Inflammatory macrophage treated with lipopolysaccharide for 1 hour (primary cell): Measurements from ENCODE around the gene ORAI1.
"Not testable (repeated sequence)": the region's sequence is repeated elsewhere in the genome, so short reads cannot be mapped to it uniquely, and the experiment has no call there.

Experiments
- DNase-seq, 2 donors: peaks; one replicate each; pipeline ENCODE4 v3.0.0-alpha.2; 2020 to 2022

ORAI1 gene

GRCh38 chr12:121649819-121650353 is 23.6 kb downstream of the ORAI1 start:
- DNase-seq: peak; percentile 60 to 65

GRCh38 chr12:121651320-121651719 is 25.0 kb downstream of the ORAI1 start:
- no peak for DNase-seq

DNA sequence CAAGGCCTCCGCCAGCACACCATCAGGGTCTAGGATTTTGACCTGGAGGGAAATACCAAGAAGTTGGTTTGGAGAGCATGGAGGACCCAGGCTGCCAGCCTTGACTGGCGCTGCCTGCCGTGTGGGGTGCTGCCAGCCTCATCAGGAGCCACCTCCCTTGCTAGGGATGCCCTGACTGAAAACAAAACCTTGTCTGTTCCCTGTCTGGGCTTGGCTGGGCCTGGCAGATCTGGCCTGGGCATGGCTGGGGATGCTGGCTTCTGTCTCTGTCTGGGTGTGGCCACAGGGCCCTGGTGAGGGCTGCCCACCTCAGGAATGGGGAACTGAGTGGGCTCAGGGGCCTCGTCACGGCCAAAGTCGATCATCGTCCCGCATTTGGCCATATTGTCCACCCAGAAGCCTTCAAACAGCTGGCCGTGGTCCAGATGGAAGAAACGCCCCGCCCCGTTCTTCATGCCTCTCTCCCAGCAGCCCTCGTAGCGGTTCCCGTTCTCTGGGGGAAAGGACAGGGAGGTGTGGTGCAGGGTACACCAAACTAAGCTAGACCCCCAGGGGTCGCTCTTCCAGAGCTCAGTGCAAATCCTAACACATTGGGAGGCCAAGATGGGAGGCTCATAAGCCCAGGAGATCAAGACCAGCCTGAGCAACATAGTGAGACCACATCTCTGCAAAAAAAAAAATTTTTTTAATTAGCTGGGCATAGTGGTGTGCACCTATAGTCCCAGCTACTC is 26.6 kb downstream of the ORAI1 start:
- DNase-seq: no peak

DNA sequence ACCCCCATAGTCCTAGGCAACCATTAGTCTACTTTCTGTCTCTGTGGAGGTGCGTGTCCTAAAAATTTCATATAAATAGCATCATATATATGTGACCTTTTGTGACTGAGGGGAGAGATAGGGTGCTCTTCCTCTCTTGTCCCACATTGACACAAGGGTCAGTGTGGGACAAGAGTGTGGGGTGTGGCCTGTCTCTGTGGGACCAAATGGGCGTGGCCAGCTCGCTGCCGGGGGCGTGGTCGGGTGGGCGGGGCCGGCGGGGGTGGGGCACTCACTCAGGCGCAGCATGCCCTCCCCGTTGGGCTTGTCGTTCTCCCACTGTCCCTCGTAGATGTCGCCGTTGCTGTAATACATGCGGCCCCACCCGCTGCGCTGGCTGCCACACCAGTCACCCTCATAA is 27.7 kb downstream of the ORAI1 start:
- DNase-seq: no peak

DNA sequence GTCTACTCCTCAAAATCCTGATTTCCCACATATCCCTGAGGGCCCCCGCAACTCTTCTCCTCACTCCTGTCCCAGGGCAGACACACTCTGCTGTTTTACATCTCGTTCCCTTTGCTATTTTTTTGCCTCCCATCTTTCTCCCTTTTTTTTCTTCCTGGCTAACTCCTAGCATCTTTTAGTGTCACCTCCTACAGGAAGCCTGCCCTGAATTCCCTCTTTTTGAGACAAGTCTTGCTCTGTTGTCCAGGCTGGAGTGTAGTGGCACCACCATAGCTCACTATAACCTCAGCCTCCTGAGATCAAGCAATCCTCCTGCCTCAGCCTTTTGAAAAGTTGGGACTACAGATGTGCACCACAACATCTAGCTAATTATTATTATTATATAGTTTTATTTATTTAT is 29.8 kb downstream of the ORAI1 start:
- DNase-seq: no peak

DNA sequence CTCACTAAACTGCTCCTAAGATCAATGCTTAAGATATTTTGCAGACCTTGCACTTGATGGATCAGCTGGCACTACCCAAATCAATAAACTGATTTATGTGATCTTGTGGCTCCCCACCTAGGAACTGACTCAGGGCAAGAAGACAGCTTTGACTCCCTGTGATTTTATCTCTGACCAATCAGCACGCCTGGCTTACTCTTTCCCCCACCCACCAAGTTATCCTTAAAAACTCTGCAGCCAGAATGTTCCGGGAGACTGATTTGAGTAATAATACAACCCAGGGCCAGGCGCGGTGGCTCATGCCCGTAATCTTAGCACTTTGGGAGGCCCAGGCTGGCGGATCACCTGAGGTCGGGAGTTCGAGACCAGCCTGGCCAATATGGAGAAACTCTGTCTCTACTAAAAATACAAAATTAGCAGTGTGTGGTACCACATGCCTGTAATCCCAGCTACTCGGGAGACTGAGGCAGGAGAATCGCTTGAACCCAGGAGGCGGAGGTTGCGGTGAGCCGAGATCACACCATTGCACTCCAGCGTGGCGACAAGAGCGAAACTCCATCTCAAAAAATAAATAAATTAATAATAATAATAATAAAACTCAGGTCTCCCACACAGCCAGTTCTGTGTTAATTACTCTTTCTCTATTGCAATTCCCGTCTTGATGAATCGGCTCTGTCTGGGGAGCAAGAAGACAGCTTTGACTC is 31.1 kb downstream of the ORAI1 start:
- DNase-seq: no peak

DNA sequence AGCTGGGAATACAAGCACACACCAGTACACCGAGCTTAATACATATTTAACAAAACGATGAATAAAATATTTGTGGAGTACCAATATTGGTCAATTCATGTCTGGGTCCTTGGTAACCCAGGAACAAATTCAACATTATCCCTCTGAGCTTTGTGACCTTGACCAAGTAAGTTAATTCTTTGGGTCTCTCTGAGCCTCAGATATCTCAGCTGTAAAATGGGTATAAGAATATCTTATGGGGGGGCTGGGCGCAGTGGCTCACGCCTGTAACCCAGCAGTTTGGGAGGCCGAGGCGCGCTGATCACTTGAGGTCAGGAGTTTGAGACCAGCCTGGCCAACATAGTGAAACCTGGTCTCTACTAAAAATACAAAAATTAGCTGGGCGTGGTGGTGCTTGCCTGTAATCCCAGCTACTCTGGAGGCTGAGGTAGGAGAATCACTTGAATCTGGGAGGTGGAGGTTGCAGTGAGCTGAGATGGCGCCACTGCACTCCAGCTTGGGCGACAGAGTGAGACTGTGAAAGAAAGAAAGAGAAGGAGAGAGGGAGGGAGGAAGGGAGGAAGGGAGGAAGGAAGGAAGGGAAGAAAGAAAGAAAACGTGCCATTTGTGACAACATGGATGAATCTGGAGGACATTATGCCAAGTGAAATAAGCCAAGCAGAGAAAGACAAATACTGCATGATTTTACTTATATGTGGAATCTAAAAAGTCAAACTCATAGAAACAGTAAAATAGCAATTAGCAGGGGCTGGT is 35.2 kb downstream of the ORAI1 start:
- DNase-seq: not testable (repeated sequence)

- DNase-seq: no peak
Measured at GRCh38 chr12:121663610-121663929, 37.2 kb downstream of the ORAI1 start.

GRCh38 chr12:121666829-121667228 is 40.5 kb downstream of the ORAI1 start:
- peak in 1 of 2 donors; percentile 26 for DNase-seq

DNA sequence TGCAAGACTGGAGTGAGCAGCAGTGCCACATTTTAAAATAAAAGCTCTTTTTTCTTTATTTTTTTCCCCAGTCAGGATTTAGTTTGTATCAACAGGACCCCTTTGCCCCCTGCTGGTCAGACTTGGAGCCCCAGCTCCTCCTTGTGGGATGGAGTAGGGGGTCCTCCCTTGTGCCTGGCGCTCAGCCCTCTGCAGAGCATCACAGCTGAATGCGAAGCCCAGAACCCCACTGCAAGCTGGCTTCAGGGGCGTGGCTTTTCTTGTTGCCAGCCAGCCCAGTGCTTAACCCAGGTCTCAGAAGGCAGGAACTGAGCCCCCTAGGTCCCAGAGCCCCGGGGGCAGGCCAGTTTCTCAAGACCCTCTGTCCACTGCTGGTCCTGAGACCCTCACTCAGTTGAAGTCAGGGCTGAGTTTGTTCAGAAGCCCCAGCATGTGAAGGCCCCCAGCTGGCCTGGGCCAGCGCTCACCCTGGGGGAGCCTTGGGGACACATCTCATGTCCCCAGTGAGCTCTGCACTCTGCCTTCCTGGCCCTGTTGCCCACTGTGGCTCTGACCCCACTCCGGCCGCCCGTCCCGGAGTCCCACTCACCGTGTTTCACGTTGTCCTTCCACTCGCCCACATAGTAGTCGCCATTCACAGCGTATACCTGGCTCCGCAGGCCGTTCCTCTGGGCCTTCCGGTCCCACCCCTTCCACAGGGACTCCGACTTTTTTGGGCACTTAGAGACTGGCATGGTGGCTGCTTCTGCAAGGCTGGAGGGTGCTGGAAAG is 42.6 kb downstream of the ORAI1 start:
- peak in 1 of 2 donors; percentile 51 for DNase-seq

DNA sequence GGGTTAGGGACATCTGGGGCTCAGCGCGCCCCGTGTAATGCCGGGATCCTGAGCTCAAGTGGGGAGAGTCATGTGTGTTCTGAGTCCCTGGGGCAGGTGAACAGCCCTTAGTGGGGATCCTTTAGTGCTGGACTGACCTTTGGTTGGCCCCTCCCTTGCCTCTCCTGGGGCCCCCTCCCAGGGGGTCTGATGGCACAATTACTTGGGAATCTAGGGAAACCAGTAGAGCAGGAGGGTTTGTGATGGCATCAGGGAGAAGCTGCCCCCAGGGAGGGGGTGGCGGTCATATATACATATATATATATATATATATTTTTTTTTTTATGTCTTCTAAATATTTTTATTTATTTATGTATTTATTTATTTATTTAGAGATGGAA is 43.2 kb downstream of the ORAI1 start, which contains the start of gene MORN3:
Gene MORN3 (minus strand): TSS at position 134 of the 380 bp plus-strand sequence. CDS start 171 bp downstream, outside the sequence.
- no peak for DNase-seq

GRCh38 chr12:121673013-121673511 is 46.7 kb downstream of the ORAI1 start:
- no peak for DNase-seq

DNA sequence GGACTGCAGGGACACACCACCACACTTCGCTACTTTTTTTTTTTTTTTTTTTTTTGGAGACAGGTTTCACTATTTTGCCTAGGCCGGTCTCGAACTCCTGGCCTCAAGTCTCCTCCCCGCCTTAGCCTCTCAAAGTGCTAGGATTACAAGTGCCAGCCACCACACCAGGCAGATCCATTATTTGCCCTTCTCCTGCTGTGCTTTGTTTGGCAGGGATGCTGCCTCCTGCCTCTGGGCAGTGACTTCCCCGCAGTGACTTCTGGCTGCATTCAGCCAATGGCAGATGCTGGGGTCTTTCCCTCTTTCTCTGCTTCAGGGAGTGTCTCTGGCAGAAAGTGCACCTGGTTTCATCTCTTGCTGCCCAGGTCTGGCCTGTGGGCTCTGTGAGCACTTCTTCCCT is 49.9 kb downstream of the ORAI1 start:
- no peak for DNase-seq

DNA sequence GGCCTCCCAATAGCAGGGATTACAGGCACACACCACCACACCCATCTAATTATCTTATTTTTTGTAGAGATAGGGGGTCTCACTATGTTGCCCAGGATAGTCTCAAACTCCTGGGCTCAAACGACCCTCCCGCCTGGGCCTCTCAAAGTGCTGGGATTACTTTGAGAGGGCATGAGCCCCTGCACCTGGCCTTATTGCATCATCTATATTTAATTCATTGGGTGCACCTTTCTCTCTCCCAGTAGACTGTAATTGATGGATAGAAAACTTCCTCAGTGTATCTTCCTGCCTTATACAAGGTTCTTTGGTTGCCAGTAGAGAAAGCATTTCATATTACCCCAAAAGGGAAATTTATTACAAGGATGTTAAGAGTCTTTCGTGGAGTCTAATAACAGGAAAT is 52.0 kb downstream of the ORAI1 start:
- DNase-seq: no peak

DNA sequence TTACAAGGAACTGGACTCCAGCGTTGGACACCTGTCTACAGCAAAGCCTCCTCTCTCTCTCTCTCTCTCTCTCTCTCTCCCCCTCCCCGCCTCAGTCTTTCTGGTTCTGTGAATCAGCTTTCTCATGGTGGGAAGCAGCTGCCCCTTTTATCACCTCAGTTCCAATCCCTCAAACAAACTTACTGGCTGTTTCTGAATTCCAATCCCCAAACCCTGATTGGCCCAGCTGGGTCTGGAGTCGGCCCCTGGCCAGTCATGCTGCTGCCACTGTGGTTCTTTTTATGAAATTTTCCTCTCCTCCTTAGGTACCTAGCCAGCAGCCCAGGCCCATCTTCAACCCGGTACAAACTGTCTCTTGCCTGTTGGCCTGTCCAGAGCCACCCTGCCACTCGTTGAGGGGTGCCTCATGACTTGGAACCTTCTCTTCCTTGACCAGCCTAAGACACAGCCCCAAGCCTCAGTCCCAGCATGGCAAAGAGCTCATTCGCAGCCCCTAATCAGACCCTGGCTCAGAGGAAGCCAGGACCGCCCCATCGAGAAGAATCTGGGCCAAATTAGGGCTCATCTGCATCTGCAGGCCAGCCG is 52.5 kb downstream of the ORAI1 start:
- DNase-seq: no peak

- DNase-seq: not testable (repeated sequence)
Measured at GRCh38 chr12:121679661-121680197, 53.4 kb downstream of the ORAI1 start.

GRCh38 chr12:121688966-121689365 is 62.6 kb downstream of the ORAI1 start:
- DNase-seq: no peak

DNA sequence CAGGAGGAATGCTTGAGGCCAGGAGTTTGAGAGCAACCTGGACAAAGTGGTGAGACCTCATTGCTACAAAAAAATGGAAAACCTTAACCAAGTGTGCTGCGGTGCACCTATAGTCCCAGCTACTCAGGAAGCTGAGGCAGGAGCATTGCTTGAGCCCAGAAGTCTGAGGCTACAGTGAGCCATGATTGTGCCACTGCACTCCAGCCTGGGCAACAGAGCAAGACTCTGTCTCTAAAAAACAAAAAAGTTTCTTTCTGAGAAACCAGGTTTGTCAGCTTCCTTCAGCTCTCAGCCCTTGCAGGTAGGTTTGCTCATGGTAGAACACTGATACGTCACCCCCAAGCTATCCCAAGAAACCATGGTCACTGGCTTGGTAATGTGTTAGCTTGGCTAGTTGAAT is 63.1 kb downstream of the ORAI1 start:
- no peak for DNase-seq
